Measurements from ENCODE around the gene CSTB.
"Not testable (repeated sequence)": the region's sequence is repeated elsewhere in the genome, so short reads cannot be mapped to it uniquely, and the experiment has no call there.

Gene CSTB

GRCh38 chr21:43775795-43776430 lies at the start of gene CSTB:
Gene CSTB, minus strand, starts transcription at chr21:43776308. Its CDS starts 39 bp downstream, at chr21:43776269.
- peak within 1 kb of the TSS; percentile 85 to 94 for H3K4me3 ChIP-seq (ENCODE audit: low read depth in 1 of 2, low read length in 1 of 2)
- no peak for TF ChIP-seq CTCF (IDR thresholded peaks at IDR 0.05)
- H3K36me3 ChIP-seq, result peaks cover 21% of the 10 kb centered on the region
- peak within 1 kb of the TSS; percentile 99 for H3K27ac ChIP-seq
- no peaks in the 10 kb centered on the region for H3K9me3 ChIP-seq
- H3K4me1 ChIP-seq (ENCODE audit: control insufficient read depth in 1 of 2, insufficient read depth in 1 of 2, low read depth in 1 of 2, low read length in 1 of 2), result peaks cover 17 to 28% of the 10 kb centered on the region in 2 experiments
- no peaks in the 10 kb centered on the region for H3K27me3 ChIP-seq

- H3K27me3 ChIP-seq, result peaks cover 46% of the 10 kb centered on the region
- H3K4me1 ChIP-seq (ENCODE audit: control insufficient read depth in 1 of 2, insufficient read depth in 1 of 2, low read depth in 1 of 2, low read length in 1 of 2), result no peaks in the 10 kb centered on the region
- no peaks in the 10 kb centered on the region for H3K36me3 ChIP-seq
- no peak overlapping the region for H3K4me3 ChIP-seq (ENCODE audit: low read depth in 1 of 2, low read length in 1 of 2)
- no peak overlapping the region for H3K27ac ChIP-seq
- H3K9me3 ChIP-seq, result no peaks in the 10 kb centered on the region
- no peak for TF ChIP-seq CTCF (IDR thresholded peaks at IDR 0.05)
Measured at GRCh38 chr21:43825242-43825935, 49.3 kb upstream of the CSTB start.

- Histone ChIP-seq H3K27ac (no peak overlapping the region), H3K4me3 (ENCODE audit: low read depth in 1 of 2, low read length in 1 of 2) (no peak overlapping the region), H3K4me1 (ENCODE audit: control insufficient read depth in 1 of 2, insufficient read depth in 1 of 2, low read depth in 1 of 2, low read length in 1 of 2) (no peaks in the 10 kb centered on the region), H3K27me3 (peaks cover 38% of the 10 kb centered on the region), H3K36me3 (no peaks in the 10 kb centered on the region), H3K9me3 (no peaks in the 10 kb centered on the region)
- no peak for TF ChIP-seq CTCF (IDR thresholded peaks at IDR 0.05)
Measured at GRCh38 chr21:43824333-43825241, 48.5 kb upstream of the CSTB start.

GRCh38 chr21:43822741-43823140 lies 46.6 kb upstream of the CSTB start:
- H3K9me3 ChIP-seq; H3K4me1 ChIP-seq (ENCODE audit: control insufficient read depth in 1 of 2, insufficient read depth in 1 of 2, low read depth in 1 of 2, low read length in 1 of 2); H3K4me3 ChIP-seq (ENCODE audit: low read depth in 1 of 2, low read length in 1 of 2); H3K27ac ChIP-seq; H3K36me3 ChIP-seq: not testable (repeated sequence)
- H3K27me3 ChIP-seq, result peaks cover 20% of the 10 kb centered on the region

- not testable (repeated sequence) for H3K4me3 ChIP-seq (ENCODE audit: low read depth in 1 of 2, low read length in 1 of 2); H3K36me3 ChIP-seq; H3K27ac ChIP-seq; H3K9me3 ChIP-seq
- peaks cover 12 to 13% of the 10 kb centered on the region in 2 experiments for H3K4me1 ChIP-seq (ENCODE audit: control insufficient read depth in 1 of 2, insufficient read depth in 1 of 2, low read depth in 1 of 2, low read length in 1 of 2)
- peaks cover 17% of the 10 kb centered on the region for H3K27me3 ChIP-seq
Measured at GRCh38 chr21:43822166-43822565, 46.1 kb upstream of the CSTB start.

GRCh38 chr21:43820466-43820865 lies 44.4 kb upstream of the CSTB start:
- H3K27me3 ChIP-seq, result peaks cover 4% of the 10 kb centered on the region
- H3K4me1 ChIP-seq (ENCODE audit: control insufficient read depth in 1 of 2, insufficient read depth in 1 of 2, low read depth in 1 of 2, low read length in 1 of 2), result peaks cover 12 to 15% of the 10 kb centered on the region in 2 experiments
- no peaks in the 10 kb centered on the region for H3K9me3 ChIP-seq
- no peak for TF ChIP-seq CTCF (IDR thresholded peaks at IDR 0.05)
- H3K27ac ChIP-seq, result no peak overlapping the region
- no peak overlapping the region for H3K4me3 ChIP-seq (ENCODE audit: low read depth in 1 of 2, low read length in 1 of 2)
- no peaks in the 10 kb centered on the region for H3K36me3 ChIP-seq
